CD4-positive, alpha-beta T cell (primary cell): ENCODE results near the gene RAX. TPM values are rescaled to one million over a fixed set of nuclear protein-coding genes. Genes with fewer than 3 reads are reported as not detected.

Source experiments
- ATAC-seq: fragments of 200-7000 bp; cut with Tn5 transposase; one replicate; pipeline ENCODE4 v1.10.0; 2022; ENCODE audit warnings: mild to moderate bottlenecking; ENCODE audit not compliant: poor library complexity
- CTCF ChIA-PET: fragments of 350-600 bp; sonication (Branson Sonifier 250); formaldehyde crosslinking; loops from one replicate; lab custom pipeline; 2021; ENCODE audit warnings: antibody characterized with exemption, inconsistent platforms; lab: Charles Lee
- POLR2A ChIA-PET: fragments of 350-600 bp; sonication (Branson Sonifier 250); formaldehyde crosslinking; loops from one replicate; lab custom pipeline; 2021; ENCODE audit warnings: antibody characterized with exemption, inconsistent platforms; lab: Charles Lee
- DNase-seq, 14 experiments: peaks; one replicate each; pipeline ENCODE4 v3.0.0-alpha.2; 2013 to 2020; ENCODE audit warnings: mixed read lengths in 2 of 14
- H3K27ac ChIP-seq, 2 donors: one replicate each; pipeline versions ENCODE4 v1.5.1 to v1.7.0; 2013; ENCODE audit warnings: low read length in 2 of 2, low read depth in 1 of 2, mild to moderate bottlenecking in 1 of 2
- H3K27me3 ChIP-seq, 2 experiments: 1 replicate in 1 of 2; 2 replicates in 1 of 2; pipeline versions ENCODE4 v1.6.1 to v1.7.0; 2013; ENCODE audit warnings: low read length in 2 of 2, control low read depth in 1 of 2, mild to moderate bottlenecking in 1 of 2, moderate library complexity in 1 of 2; ENCODE audit not compliant: insufficient read depth in 2 of 2, control insufficient read depth in 1 of 2
- H3K36me3 ChIP-seq: one replicate; pipeline ENCODE4 v1.6.1; 2013; ENCODE audit warnings: low read length, control low read depth; ENCODE audit not compliant: insufficient read depth
- H3K4me1 ChIP-seq: one replicate; pipeline ENCODE4 v1.6.1; 2013; ENCODE audit warnings: low read length, control low read depth; ENCODE audit not compliant: insufficient read depth
- H3K4me3 ChIP-seq: one replicate; pipeline ENCODE4 v1.5.1; 2013; ENCODE audit warnings: mild to moderate bottlenecking, low read length, moderate library complexity
- H3K9me3 ChIP-seq, 2 experiments: 1 replicate in 1 of 2; 2 replicates in 1 of 2; pipeline versions ENCODE4 v1.6.1 to v1.7.0; 2013; ENCODE audit warnings: low read length in 2 of 2, mild to moderate bottlenecking in 2 of 2, control low read depth in 1 of 2, moderate library complexity in 1 of 2; ENCODE audit not compliant: control insufficient read depth in 1 of 2, insufficient read depth in 1 of 2
- H3K27ac Mint-ChIP-seq: one replicate; pipeline ENCODE4 v1.8.0; 2020; ENCODE audit warnings: mixed read lengths
- H3K27me3 Mint-ChIP-seq: one replicate; pipeline ENCODE4 v1.8.0; 2021; ENCODE audit warnings: mixed read lengths
- H3K36me3 Mint-ChIP-seq: one replicate; pipeline ENCODE4 v1.8.0; 2021; ENCODE audit warnings: low read depth, mixed read lengths
- H3K4me1 Mint-ChIP-seq: one replicate; pipeline ENCODE4 v1.8.0; 2021; ENCODE audit warnings: low read depth, mixed read lengths
- H3K4me3 Mint-ChIP-seq: one replicate; pipeline ENCODE4 v1.8.0; 2020; ENCODE audit warnings: mild to moderate bottlenecking, mixed read lengths
- H3K9me3 Mint-ChIP-seq: one replicate; pipeline ENCODE4 v1.8.0; 2020; ENCODE audit warnings: mixed read lengths
- CTCF ChIP-seq: fragments of 200-600 bp; IDR thresholded peaks from one replicate; pipeline ENCODE4 v1.8.0; 2022; ENCODE audit warnings: antibody characterized with exemption, mild to moderate bottlenecking
- intact Hi-C, 2 experiments: fragments of 100-400 bp; cut with DNase I in 1 of 2; cut with micrococcal nuclease in 1 of 2; formaldehyde crosslinking; loops; one replicate each; pipeline versions ENCODE4 v1.15.1 to v1.9.0; 2023 to 2025; cut with DNase I, micrococcal nuclease
- total RNA-seq, 174 experiments: library from RNA in 2 of 174; stranded (reverse) in 2 of 174; gene quantifications; one replicate each; pipeline ENCODE4 v1.2.3 and lab custom pipeline; 2021 to 2026

Gene RAX
- total RNA-seq, 2 experiments from 2014 or later, result not detected

DNA sequence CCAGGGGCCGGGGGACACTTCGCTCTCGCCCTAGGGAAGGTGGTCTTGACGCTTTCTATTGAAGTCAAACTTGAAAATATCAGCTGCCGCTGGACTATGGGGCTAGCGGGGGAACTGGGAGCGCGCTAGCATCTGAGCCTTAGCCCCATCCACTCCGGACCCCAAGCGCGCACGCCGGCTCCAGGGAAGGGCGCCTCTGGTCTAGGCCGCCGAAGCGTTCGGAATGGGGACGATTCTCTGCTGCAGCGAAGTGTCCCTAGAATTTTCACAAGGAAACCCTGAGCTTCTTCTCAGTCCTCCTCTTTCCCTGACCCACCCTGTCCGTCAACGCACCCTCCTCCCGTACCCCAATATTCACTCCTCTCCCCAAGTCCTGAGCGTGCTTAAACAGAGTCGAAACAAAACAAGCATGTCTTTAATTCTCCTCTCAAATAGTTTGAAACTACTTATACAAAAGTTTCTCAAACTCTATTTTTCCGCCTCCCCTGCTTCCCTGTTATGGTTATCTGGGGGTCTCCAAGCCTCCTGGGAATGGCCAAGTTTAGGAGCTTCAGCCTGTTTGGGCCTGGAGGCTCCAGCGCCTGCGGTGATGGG lies 5.0 kb downstream of the RAX start:
- Histone ChIP-seq H3K36me3 (no peaks in the 10 kb centered on the region), H3K27me3 (peaks cover 82 to 90% of the 10 kb centered on the region in 2 experiments), H3K4me3 (no peak overlapping the region), H3K4me1 (peaks cover 39% of the 10 kb centered on the region), H3K9me3 (peaks cover 0 to 38% of the 10 kb centered on the region in 2 experiments), H3K27ac (no peak overlapping the region)
- POLR2A ChIA-PET, result interaction anchor here (0.6 kb wide), 1 partner anchor 91 kb away, joined by 3 read pairs; the partner anchor contains the start of gene LMAN1
- CTCF ChIA-PET, result no interaction called here
- H3K27ac Mint-ChIP-seq, result no peak overlapping the region
- no peaks in the 10 kb centered on the region for H3K36me3 Mint-ChIP-seq
- peaks cover 52% of the 10 kb centered on the region for H3K4me1 Mint-ChIP-seq
- peaks cover 78% of the 10 kb centered on the region for H3K27me3 Mint-ChIP-seq
- TF ChIP-seq CTCF, result no peak
- no peak overlapping the region for H3K4me3 Mint-ChIP-seq
- ATAC-seq, result no peak
- H3K9me3 Mint-ChIP-seq, result no peaks in the 10 kb centered on the region
- intact Hi-C loops, result no loop called here
- no peak for DNase-seq

- H3K4me3 ChIP-seq, result no peak overlapping the region
- peaks cover 34% of the 10 kb centered on the region for H3K4me1 ChIP-seq
- H3K9me3 ChIP-seq, result peaks cover 0 to 37% of the 10 kb centered on the region in 2 experiments
- no peak overlapping the region for H3K27ac ChIP-seq
- POLR2A ChIA-PET, result interaction anchor here (0.6 kb wide), 1 partner anchor 91 kb away, joined by 3 read pairs; the partner anchor contains the start of gene LMAN1
- DNase-seq, result no peak
- TF ChIP-seq CTCF, result no peak
- no peak for ATAC-seq
- no peaks in the 10 kb centered on the region for H3K9me3 Mint-ChIP-seq
- peaks cover 84% of the 10 kb centered on the region for H3K27me3 Mint-ChIP-seq
- peaks cover 84 to 95% of the 10 kb centered on the region in 2 experiments for H3K27me3 ChIP-seq
- H3K36me3 ChIP-seq, result no peaks in the 10 kb centered on the region
- intact Hi-C loops, result no loop called here
- no peak overlapping the region for H3K4me3 Mint-ChIP-seq
- H3K27ac Mint-ChIP-seq, result no peak overlapping the region
- CTCF ChIA-PET, result no interaction called here
- H3K4me1 Mint-ChIP-seq, result peaks cover 52% of the 10 kb centered on the region
- H3K36me3 Mint-ChIP-seq, result no peaks in the 10 kb centered on the region
These were observed 5.6 kb downstream of the RAX start for GRCh38 chr18:59267503-59268126.

DNA sequence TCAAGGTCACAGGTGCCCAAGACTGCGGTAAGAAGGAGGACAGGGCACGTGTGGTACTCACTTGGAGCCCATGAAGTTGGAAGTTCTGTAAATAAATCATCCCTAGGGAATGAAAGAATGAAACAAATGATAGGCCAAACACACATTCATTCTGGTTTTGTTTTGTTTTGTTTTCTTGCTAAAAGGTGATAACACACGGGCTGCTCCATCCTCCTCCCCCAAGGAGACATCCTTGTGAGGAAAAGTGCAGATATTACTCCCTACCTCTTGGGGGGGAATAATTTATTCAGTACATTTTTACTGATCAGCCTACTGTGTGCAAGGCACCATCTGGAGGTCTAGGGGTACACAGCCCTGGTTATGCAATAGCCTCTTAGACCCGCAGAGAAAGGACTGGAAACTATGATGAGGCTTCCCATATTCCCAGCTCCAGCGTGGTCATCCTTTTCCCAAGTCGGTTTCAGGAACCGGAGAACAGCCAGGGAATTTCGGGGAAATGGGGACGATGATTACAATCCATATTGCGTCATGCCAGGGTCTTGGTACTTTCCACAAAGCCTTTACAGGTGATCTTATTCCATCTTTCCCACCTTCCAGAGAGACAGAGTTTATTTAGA lies 6.3 kb downstream of the RAX start:
- H3K27me3 Mint-ChIP-seq, result peaks cover 88% of the 10 kb centered on the region
- H3K4me3 Mint-ChIP-seq, result no peak overlapping the region
- Histone ChIP-seq H3K36me3 (no peaks in the 10 kb centered on the region), H3K4me3 (no peak overlapping the region), H3K27ac (no peak overlapping the region), H3K9me3 (peaks cover 0 to 37% of the 10 kb centered on the region in 2 experiments), H3K4me1 (peaks cover 28% of the 10 kb centered on the region), H3K27me3 (peaks cover 78 to 91% of the 10 kb centered on the region in 2 experiments)
- ChIA-PET CTCF (no interaction called here), POLR2A (no interaction called here)
- intact Hi-C loops, result no loop called here
- no peak for DNase-seq
- H3K4me1 Mint-ChIP-seq, result peaks cover 50% of the 10 kb centered on the region
- no peaks in the 10 kb centered on the region for H3K36me3 Mint-ChIP-seq
- no peak for ATAC-seq
- TF ChIP-seq CTCF, result no peak
- H3K9me3 Mint-ChIP-seq, result no peaks in the 10 kb centered on the region
- H3K27ac Mint-ChIP-seq, result no peak overlapping the region
